ENCODE measurements around the gene LSM4. TPM values are rescaled to one million over a fixed set of nuclear protein-coding genes. Genes with fewer than 3 reads are reported as not detected.
"Not testable (repeated sequence)": the region's sequence is repeated elsewhere in the genome, so short reads cannot be mapped to it uniquely, and the experiment has no call there.

LSM4 gene
- 100 to 1,000 TPM; 122 to 294 (median 193) TPM for total RNA-seq

DNA sequence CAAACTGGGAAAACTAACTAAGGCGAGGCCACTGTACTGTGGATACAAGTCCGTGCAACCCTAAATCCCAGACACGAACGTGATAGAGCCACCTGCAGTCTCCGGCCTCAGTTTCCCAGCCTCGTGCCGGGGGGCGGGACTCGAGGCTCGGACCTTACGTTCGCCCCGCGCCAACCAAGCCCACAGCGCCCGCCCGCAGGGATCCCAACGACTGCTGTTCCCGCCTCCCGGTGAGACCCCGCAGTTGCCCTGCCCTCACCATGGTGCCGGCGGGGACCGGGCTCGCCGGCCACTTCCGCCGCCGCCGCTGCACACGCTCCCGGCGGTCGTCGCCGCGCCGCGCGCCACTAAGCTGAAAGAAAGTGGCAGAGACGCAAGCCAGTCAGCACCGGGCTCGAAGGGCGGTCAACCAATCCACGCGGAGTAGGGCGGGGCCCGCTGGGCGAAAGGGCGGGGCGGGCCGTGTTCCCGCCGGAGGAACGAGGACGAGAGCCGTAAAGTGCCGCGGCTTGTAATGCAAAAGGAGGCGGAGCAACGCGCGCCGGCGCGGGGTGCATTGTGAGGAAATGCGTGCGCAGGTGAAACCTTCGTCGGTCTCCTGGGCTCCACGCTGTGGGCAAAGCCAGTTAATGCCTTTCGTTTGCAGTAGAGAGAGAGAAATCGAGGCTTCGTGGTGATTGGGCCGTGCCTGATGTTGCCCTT, at the start of gene LSM4:
Gene LSM4 (minus strand): TSS at position 318 of the 702 bp plus-strand sequence. CDS start 56 bp downstream, at position 262.
- no peaks in the 10 kb centered on the region for H3K27me3 ChIP-seq
- H3K36me3 ChIP-seq = no peaks in the 10 kb centered on the region
- ATAC-seq (peak; percentile 94 to 97), DNase-seq (peak; percentile 98 to 99)
- intact Hi-C loops (cut with DNase I; ENCODE audit: low total_unique reads) (loop anchor here (1.0 to 5.0 kb wide), 5 partner anchors 18 to 131 kb away; no protein-coding TSS in a partner anchor), in situ Hi-C loops (cut with MboI; ENCODE audit: low sequenced_read_pairs in 4 of 4) (loop anchor here in 2 of 4 donors (5.0 to 10.0 kb wide), 2 partner anchors 46 to 128 kb away; partner anchors contain the start of gene MPV17L2 (in 1 of the 2))
- peak within 1 kb of the TSS; percentile 91 to 97 (median 95) for H3K27ac ChIP-seq
- H3K4me3 ChIP-seq = peak within 1 kb of the TSS; percentile 81 to 88 (median 82)
- peak in 3 of 5 experiments; percentile 20 to 31 (median 25) for TF ChIP-seq CTCF (IDR thresholded peaks at IDR 0.05 in 4 of 5, conservative IDR thresholded peaks at IDR 0.05 in 1 of 5)
- TF ChIP-seq POLR2A (IDR thresholded peaks at IDR 0.05) = peak; percentile 90 to 91
- peaks cover 40 to 45% of the 10 kb centered on the region in 2 donors for H3K4me1 ChIP-seq
- no peaks in the 10 kb centered on the region for H3K9me3 ChIP-seq

- DNase-seq = no peak
- H3K9me3 ChIP-seq = no peaks in the 10 kb centered on the region
- no peak for ATAC-seq
- H3K27me3 ChIP-seq = no peaks in the 10 kb centered on the region
- H3K4me1 ChIP-seq = peaks cover 0 to 10% of the 10 kb centered on the region in 2 donors
- intact Hi-C loops (cut with DNase I; ENCODE audit: low total_unique reads) = no loop called here
- no peak for TF ChIP-seq POLR2A (IDR thresholded peaks at IDR 0.05)
- no peak for TF ChIP-seq CTCF (IDR thresholded peaks at IDR 0.05 in 4 of 5, conservative IDR thresholded peaks at IDR 0.05 in 1 of 5)
- peaks cover 0 to under 1% of the 10 kb centered on the region in 2 donors for H3K36me3 ChIP-seq
- H3K4me3 ChIP-seq = no peak overlapping the region
- peak overlapping the region in 1 of 4 donors; percentile 13 for H3K27ac ChIP-seq
- in situ Hi-C loops (cut with MboI; ENCODE audit: low sequenced_read_pairs in 4 of 4) = no loop called here
These were observed 45.8 kb upstream of the LSM4 start for GRCh38 chr19:18368504-18369222.

- Histone ChIP-seq H3K4me1 (peaks cover 0 to 10% of the 10 kb centered on the region in 2 donors), H3K27me3 (no peaks in the 10 kb centered on the region), H3K27ac (peak overlapping the region in 3 of 4 donors; percentile 63 to 66 (median 63)), H3K9me3 (no peaks in the 10 kb centered on the region), H3K36me3 (peaks cover 0 to 18% of the 10 kb centered on the region in 2 donors), H3K4me3 (no peak overlapping the region)
- ATAC-seq = peak; percentile 36 to 55
- intact Hi-C loops (cut with DNase I; ENCODE audit: low total_unique reads) = no loop called here
- in situ Hi-C loops (cut with MboI; ENCODE audit: low sequenced_read_pairs in 4 of 4) = no loop called here
- no peak for TF ChIP-seq CTCF (IDR thresholded peaks at IDR 0.05 in 4 of 5, conservative IDR thresholded peaks at IDR 0.05 in 1 of 5)
- no peak for TF ChIP-seq POLR2A (IDR thresholded peaks at IDR 0.05)
- no peak for DNase-seq
These were observed 43.2 kb upstream of the LSM4 start for GRCh38 chr19:18366021-18366435.

- no peaks in the 10 kb centered on the region for H3K9me3 ChIP-seq
- peak overlapping the region; percentile 57 to 66 (median 63) for H3K27ac ChIP-seq
- peaks cover 0 to 27% of the 10 kb centered on the region in 2 donors for H3K36me3 ChIP-seq
- peaks cover 0 to 10% of the 10 kb centered on the region in 2 donors for H3K4me1 ChIP-seq
- ATAC-seq (peak; percentile 59 to 60), DNase-seq (peak in 1 of 2 donors; percentile 34)
- intact Hi-C loops (cut with DNase I; ENCODE audit: low total_unique reads) = no loop called here
- H3K4me3 ChIP-seq = no peak overlapping the region
- in situ Hi-C loops (cut with MboI; ENCODE audit: low sequenced_read_pairs in 4 of 4) = no loop called here
- TF ChIP-seq POLR2A (IDR thresholded peaks at IDR 0.05) (no peak), CTCF (IDR thresholded peaks at IDR 0.05 in 4 of 5, conservative IDR thresholded peaks at IDR 0.05 in 1 of 5) (no peak)
- no peaks in the 10 kb centered on the region for H3K27me3 ChIP-seq
These were observed 42.1 kb upstream of the LSM4 start for GRCh38 chr19:18364826-18365528.

DNA sequence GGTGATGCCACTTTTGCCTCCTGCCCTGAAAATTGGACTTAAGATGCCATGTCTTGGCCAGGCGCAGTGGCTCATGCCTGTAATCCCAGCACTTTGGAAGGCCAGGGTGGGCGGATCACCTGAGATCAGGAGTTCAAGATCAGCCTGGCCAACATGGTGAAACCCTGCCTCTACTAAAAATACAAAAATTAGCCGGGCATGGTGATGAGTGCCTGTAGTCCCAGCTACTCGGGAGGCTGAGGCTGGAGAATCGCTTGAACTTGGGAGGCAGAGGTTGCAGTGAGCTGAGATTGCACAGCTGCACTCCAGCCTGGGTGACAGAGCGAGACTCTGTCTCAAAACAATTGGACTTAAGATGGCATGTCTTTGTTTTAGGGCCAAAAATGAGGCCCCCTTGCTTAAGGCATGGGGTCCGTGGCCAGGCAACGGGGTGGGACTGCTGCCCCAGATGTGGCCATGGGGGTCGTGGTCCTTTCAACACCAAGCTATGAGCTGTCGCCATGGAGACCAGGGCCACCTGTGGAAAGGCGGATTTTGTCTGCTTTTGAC, 41.5 kb upstream of the LSM4 start:
- H3K9me3 ChIP-seq; in situ Hi-C loops (cut with MboI; ENCODE audit: low sequenced_read_pairs in 4 of 4); ATAC-seq; H3K4me1 ChIP-seq; intact Hi-C loops (cut with DNase I; ENCODE audit: low total_unique reads); DNase-seq; H3K27me3 ChIP-seq; H3K4me3 ChIP-seq: not testable (repeated sequence)
- peak overlapping the region; percentile 42 to 66 (median 60) for H3K27ac ChIP-seq
- peaks cover 0 to 33% of the 10 kb centered on the region in 2 donors for H3K36me3 ChIP-seq

All from gastrocnemius medialis (tissue), 4 donors.